HG02840 (cell line): ENCODE results near the gene RAB23.

Source experiments
- ATAC-seq: cut with Tn5 transposase; IDR thresholded peaks from one replicate; pipeline ENCODE4 v1.9.1; 2021; ENCODE audit warnings: mild to moderate bottlenecking, moderate library complexity, moderate number of reproducible peaks; ENCODE audit not compliant: unreplicated experiment, low FRiP score

Gene RAB23

GRCh38 chr6:57141451-57142177 lies 80.5 kb downstream of the RAB23 start:
- no peak for ATAC-seq

- ATAC-seq = no peak
Measured at GRCh38 chr6:57138026-57138425, 84.1 kb downstream of the RAB23 start.

GRCh38 chr6:57137350-57137749 lies 84.8 kb downstream of the RAB23 start:
- no peak for ATAC-seq
